MM.1S (cell line): Measurements from ENCODE around the gene BEAN1.

Experiments
- CTCF ChIP-seq: fragments of 300-600 bp; sonication (generic); IDR thresholded peaks from 2 replicates; pipeline ENCODE4 v1.5.1; 2016; ENCODE audit warnings: antibody characterized with exemption, low read length, mixed read lengths
- EZH2 ChIP-seq: fragments of 300-600 bp; sonication (generic); optimal IDR thresholded peaks from 2 replicates; pipeline ENCODE3; 2017; ENCODE audit warnings: low read depth, mild to moderate bottlenecking, antibody characterized with exemption, low read length, mixed read lengths

- no peak for TF ChIP-seq CTCF
- no peak for TF ChIP-seq EZH2
Measured at GRCh38 chr16:66487580-66488275, 60.6 kb downstream of the BEAN1 start.
